ENCODE measurements around the gene MARVELD1. TPM values are rescaled to one million over a fixed set of nuclear protein-coding genes. Genes with fewer than 3 reads are reported as not detected.

The MARVELD1 gene
- total and polyA plus RNA-seq, 2 of the 13 experiments (the other 11 are each of a cell fraction or from before 2014, with no cell fraction given): not detected

DNA sequence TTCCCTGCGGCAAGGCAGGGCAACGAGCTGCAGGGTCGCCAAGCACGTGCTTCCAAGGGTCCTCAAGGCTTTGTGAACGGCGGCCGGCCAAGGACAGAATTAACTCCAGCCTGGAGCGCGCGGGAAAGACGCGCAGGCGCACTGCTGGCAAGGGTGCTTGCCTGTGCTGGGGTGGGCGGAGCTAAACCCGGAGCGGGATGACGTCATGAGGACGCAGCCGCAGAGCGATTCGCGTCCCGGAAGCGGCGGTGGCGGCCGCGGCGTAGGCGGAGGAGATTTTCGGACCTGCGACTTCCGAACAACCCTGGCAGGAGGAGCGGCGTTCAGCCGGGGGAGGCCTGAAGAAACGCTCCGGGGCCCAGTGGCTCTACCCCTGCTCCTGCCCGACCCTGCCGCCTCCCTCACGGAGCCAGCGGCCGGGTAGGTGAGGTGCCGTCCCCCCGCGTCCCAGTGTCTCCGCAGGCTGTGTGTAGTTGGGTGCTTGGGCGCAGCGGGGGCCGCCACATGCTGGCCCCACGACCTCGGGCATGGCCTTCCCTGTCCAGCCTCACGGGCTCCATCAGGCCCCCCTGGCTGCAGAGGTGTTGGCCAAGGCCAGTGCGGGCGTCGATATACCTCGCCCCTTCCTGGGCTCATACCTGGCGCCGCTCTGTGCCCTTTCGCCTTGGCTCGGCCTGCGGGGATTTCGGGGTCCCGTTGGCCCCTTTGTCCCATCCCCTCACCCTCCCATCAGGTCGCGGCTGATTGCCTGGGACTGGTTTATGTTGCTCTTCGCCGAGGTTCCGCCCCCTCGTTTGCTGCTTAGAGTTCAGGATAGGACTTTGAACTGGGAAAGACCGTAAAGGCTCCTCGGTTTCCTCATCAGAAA, 23.6 kb downstream of the MARVELD1 start, which contains the start of gene ZFYVE27 (continued):
- TF ChIP-seq, protein P1, sequence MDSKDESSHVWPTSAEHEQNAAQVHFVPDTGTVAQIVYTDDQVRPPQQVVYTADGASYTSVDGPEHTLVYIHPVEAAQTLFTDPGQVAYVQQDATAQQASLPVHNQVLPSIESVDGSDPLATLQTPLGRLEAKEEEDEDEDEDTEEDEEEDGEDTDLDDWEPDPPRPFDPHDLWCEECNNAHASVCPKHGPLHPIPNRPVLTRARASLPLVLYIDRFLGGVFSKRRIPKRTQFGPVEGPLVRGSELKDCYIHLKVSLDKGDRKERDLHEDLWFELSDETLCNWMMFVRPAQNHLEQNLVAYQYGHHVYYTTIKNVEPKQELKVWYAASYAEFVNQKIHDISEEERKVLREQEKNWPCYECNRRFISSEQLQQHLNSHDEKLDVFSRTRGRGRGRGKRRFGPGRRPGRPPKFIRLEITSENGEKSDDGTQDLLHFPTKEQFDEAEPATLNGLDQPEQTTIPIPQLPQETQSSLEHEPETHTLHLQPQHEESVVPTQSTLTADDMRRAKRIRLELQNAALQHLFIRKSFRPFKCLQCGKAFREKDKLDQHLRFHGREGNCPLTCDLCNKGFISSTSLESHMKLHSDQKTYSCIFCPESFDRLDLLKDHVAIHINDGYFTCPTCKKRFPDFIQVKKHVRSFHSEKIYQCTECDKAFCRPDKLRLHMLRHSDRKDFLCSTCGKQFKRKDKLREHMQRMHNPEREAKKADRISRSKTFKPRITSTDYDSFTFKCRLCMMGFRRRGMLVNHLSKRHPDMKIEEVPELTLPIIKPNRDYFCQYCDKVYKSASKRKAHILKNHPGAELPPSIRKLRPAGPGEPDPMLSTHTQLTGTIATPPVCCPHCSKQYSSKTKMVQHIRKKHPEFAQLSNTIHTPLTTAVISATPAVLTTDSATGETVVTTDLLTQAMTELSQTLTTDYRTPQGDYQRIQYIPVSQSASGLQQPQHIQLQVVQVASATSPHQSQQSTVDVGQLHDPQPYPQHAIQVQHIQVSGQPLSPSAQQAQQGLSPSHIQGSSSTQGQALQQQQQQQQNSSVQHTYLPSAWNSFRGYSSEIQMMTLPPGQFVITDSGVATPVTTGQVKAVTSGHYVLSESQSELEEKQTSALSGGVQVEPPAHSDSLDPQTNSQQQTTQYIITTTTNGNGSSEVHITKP (CRISPR knock-in tag; IDR thresholded peaks at IDR 0.05; ENCODE audit: low read depth): peak; percentile 70; the same call in 1 of the 2 replicates
- TF ChIP-seq REXO4 (CRISPR knock-in tag; IDR thresholded peaks at IDR 0.05; ENCODE audit: borderline replicate concordance) (peak; percentile 97), HOXA7 (CRISPR knock-in tag; IDR thresholded peaks at IDR 0.05) (no peak), ZSCAN31 (CRISPR knock-in tag; IDR thresholded peaks at IDR 0.05; ENCODE audit: low read depth) (peak; percentile 83; the same call in 1 of the 2 replicates), ISL2 (CRISPR knock-in tag; IDR thresholded peaks at IDR 0.05) (peak; percentile 42; the same call in 1 of the 2 replicates)
- TF ChIP-seq, protein P2, sequence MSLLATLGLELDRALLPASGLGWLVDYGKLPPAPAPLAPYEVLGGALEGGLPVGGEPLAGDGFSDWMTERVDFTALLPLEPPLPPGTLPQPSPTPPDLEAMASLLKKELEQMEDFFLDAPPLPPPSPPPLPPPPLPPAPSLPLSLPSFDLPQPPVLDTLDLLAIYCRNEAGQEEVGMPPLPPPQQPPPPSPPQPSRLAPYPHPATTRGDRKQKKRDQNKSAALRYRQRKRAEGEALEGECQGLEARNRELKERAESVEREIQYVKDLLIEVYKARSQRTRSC (CRISPR knock-in tag; IDR thresholded peaks at IDR 0.05; ENCODE audit: low read depth): peak; percentile 98
- TF ChIP-seq, protein P3, sequence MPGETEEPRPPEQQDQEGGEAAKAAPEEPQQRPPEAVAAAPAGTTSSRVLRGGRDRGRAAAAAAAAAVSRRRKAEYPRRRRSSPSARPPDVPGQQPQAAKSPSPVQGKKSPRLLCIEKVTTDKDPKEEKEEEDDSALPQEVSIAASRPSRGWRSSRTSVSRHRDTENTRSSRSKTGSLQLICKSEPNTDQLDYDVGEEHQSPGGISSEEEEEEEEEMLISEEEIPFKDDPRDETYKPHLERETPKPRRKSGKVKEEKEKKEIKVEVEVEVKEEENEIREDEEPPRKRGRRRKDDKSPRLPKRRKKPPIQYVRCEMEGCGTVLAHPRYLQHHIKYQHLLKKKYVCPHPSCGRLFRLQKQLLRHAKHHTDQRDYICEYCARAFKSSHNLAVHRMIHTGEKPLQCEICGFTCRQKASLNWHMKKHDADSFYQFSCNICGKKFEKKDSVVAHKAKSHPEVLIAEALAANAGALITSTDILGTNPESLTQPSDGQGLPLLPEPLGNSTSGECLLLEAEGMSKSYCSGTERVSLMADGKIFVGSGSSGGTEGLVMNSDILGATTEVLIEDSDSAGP (CRISPR knock-in tag; IDR thresholded peaks at IDR 0.05; ENCODE audit: borderline replicate concordance): peak; percentile 83
- TF ChIP-seq, protein P4, sequence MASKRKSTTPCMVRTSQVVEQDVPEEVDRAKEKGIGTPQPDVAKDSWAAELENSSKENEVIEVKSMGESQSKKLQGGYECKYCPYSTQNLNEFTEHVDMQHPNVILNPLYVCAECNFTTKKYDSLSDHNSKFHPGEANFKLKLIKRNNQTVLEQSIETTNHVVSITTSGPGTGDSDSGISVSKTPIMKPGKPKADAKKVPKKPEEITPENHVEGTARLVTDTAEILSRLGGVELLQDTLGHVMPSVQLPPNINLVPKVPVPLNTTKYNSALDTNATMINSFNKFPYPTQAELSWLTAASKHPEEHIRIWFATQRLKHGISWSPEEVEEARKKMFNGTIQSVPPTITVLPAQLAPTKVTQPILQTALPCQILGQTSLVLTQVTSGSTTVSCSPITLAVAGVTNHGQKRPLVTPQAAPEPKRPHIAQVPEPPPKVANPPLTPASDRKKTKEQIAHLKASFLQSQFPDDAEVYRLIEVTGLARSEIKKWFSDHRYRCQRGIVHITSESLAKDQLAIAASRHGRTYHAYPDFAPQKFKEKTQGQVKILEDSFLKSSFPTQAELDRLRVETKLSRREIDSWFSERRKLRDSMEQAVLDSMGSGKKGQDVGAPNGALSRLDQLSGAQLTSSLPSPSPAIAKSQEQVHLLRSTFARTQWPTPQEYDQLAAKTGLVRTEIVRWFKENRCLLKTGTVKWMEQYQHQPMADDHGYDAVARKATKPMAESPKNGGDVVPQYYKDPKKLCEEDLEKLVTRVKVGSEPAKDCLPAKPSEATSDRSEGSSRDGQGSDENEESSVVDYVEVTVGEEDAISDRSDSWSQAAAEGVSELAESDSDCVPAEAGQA (IDR thresholded peaks at IDR 0.05; ENCODE audit: low read depth): peak; percentile 65; the same call in 1 of the 2 replicates
- TF ChIP-seq, protein P4 (CRISPR knock-in tag; IDR thresholded peaks at IDR 0.05; ENCODE audit: borderline replicate concordance): peak; percentile 84
- TF ChIP-seq, protein P5, sequence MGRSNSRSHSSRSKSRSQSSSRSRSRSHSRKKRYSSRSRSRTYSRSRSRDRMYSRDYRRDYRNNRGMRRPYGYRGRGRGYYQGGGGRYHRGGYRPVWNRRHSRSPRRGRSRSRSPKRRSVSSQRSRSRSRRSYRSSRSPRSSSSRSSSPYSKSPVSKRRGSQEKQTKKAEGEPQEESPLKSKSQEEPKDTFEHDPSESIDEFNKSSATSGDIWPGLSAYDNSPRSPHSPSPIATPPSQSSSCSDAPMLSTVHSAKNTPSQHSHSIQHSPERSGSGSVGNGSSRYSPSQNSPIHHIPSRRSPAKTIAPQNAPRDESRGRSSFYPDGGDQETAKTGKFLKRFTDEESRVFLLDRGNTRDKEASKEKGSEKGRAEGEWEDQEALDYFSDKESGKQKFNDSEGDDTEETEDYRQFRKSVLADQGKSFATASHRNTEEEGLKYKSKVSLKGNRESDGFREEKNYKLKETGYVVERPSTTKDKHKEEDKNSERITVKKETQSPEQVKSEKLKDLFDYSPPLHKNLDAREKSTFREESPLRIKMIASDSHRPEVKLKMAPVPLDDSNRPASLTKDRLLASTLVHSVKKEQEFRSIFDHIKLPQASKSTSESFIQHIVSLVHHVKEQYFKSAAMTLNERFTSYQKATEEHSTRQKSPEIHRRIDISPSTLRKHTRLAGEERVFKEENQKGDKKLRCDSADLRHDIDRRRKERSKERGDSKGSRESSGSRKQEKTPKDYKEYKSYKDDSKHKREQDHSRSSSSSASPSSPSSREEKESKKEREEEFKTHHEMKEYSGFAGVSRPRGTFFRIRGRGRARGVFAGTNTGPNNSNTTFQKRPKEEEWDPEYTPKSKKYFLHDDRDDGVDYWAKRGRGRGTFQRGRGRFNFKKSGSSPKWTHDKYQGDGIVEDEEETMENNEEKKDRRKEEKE (IDR thresholded peaks at IDR 0.05): no peak

Data from HepG2 (cell line).